ENCODE data around the gene KRT83.

GRCh38 chr12:52347551-52348510 lies 26.6 kb upstream of the KRT83 start:
- no peak for TF ChIP-seq CTCF (IDR thresholded peaks at IDR 0.05)
- TF ChIP-seq POLR2A (IDR thresholded peaks at IDR 0.05), result no peak
